NT2/D1 (cell line): ENCODE measurements around the gene UBQLNL.

Experiments used
- YY1 ChIP-seq: IDR thresholded peaks from 2 replicates; pipeline ENCODE4 v1.6.1; 2011; ENCODE audit not compliant: insufficient read length, insufficient read depth
- ZNF274 ChIP-seq: IDR thresholded peaks from 2 replicates; pipeline ENCODE4 v1.6.1; 2011; ENCODE audit warnings: mild to moderate bottlenecking, low read depth, low read length

GRCh38 chr11:5522308-5522707 lies 5.8 kb upstream of the UBQLNL start:
- TF ChIP-seq YY1 (no peak), ZNF274 (no peak)
